RKO (cell line): ENCODE results near the gene CLBA1.
"Not testable (repeated sequence)": the region's sequence is repeated elsewhere in the genome, so short reads cannot be mapped to it uniquely, and the experiment has no call there.

ENCODE experiments used
- DNase-seq: peaks from one replicate; pipeline ENCODE4 v3.0.0-alpha.2; 2016; ENCODE audit warnings: low spot score

CLBA1 gene

GRCh38 chr14:104947881-104948735 lies 37.5 kb upstream of the CLBA1 start:
- not testable (repeated sequence) for DNase-seq

DNA sequence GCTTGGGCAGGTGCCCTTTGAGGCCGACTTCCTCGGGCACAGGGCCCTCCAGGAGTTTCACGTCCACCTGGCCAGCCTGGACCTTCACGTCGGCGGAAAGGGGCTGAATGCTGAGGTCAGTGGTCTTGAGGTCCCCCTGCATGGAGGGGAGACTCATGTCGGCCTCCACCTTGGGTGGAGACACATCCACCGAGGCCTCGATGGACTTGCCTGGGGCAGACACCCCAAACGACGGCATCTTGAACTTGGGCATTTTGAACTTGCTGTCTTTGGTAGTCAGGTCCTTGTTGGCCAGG lies 36.9 kb upstream of the CLBA1 start:
- DNase-seq: no peak

DNA sequence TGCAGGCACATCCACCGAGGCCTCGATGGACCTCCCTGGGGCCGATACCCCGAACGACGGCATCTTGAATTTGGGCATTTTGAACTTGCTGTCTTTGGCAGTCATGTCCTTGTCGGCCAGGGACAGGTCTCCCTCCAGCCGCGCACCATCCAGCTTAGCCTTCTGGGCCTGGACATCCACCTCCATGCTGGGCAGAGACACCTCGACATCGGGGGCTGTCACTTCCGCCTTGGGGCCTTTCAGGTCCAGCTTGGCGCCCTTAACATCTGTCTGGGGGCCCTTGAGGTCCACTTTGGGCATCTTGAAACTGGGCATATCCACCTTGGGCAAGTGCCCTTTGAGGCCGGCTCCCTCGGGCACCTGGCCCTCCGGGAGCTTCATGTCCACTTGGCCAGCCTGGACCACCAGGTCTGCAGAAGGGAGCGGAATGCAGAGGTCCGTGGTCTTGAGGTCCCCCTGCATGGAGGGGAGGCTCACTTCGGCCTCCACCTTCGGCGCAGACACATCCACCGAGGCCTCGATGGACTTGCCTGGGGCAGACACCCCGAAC lies 36.1 kb upstream of the CLBA1 start:
- DNase-seq: not testable (repeated sequence)

- no peak for DNase-seq
These were observed 35.6 kb upstream of the CLBA1 start for GRCh38 chr14:104950021-104950420.

- not testable (repeated sequence) for DNase-seq
These were observed 34.9 kb upstream of the CLBA1 start for GRCh38 chr14:104950701-104951100.

DNA sequence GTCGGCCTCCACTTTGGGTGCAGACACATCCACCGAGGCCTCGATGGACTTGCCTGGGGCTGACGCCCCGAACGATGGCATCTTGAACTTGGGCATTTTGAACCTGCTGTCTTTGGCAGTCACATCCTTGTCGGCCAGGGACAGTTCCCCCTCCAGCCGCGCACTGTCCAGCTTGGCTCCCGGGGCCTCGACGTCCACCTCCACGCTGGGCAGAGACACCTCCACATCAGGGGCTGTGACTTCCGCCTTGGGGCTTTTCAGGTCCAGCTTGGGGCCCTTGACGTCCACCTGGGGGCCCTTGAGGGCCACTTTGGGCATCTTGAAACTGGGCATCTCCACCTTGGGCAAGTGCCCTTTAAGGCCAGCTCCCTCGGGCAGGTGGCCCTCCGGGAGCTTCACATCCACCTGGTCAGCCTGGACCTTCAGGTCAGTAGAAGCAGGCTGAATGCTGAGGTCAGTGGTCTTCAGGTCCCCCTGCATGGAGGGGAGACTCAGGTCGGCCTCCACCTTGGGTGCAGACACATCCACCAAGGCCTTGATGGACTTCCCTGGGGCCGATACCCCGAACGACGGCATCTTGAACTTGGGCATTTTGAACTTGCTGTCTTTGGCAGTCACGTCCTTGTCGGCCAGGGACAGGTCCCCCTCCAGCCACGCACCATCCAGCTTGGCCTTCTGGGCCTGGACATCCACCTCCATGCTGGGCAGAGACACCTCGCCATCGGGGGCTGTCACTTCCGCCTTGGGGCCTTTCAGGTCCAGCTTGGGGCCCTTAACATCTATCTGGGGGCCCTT lies 33.5 kb upstream of the CLBA1 start:
- DNase-seq: not testable (repeated sequence)

DNA sequence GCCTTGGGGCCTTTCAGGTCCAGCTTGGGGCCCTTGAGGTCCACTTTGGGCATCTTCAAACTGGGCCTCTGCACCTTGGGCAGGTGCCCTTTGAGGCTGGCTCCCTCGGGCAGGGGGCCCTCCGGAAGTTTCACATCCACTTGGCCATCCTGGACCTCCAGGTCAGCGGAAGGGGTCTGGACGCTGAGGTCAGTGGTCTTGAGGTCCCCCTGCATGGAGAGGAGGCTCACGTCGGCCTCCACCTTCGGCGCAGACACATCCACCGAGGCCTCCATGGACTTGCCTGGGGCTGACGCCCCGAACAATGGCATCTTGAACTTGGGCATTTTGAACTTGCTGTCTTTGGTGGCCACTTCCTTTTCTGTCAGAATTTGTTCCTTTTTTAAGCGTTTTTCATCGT lies 32.5 kb upstream of the CLBA1 start:
- no peak for DNase-seq

- no peak for DNase-seq
These were observed 31.5 kb upstream of the CLBA1 start for GRCh38 chr14:104953896-104954656.

DNA sequence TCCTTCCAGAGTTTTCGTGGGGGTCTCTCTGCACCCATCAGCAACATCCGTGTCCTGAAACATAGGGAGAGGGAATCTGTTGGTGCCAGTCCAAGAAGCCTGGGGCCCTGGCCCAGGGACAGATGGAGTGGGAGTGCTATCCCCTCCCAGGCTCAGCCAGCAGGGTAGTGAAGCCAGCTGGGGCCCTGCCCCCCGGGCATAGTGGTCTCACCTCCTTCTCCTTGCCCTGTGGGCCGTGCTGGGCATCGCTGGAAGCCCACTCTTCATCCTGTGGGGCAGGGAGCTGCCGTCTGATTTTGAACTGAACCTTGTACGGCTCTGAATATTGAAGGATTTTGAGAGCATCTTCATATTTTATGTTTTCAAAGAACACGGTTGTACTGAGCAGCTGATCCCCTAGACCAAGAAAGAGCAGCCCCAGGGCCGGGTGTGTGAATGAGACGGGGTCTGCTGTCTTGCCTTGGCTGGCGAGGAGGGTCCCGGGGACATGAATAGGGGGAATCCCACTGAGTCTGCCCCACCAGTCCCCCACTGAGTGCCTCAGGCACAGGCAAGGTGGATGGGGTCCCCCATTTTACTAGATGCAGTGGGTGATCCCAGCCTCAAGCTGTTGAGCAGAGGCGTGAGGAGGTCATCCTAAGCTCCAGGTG lies 30.7 kb upstream of the CLBA1 start:
- DNase-seq: no peak

- DNase-seq: no peak
These were observed 30.2 kb upstream of the CLBA1 start for GRCh38 chr14:104955396-104955770.

GRCh38 chr14:104956290-104956890 lies 29.2 kb upstream of the CLBA1 start:
- DNase-seq: no peak

- no peak for DNase-seq
These were observed 28.2 kb upstream of the CLBA1 start for GRCh38 chr14:104957146-104958113.

DNA sequence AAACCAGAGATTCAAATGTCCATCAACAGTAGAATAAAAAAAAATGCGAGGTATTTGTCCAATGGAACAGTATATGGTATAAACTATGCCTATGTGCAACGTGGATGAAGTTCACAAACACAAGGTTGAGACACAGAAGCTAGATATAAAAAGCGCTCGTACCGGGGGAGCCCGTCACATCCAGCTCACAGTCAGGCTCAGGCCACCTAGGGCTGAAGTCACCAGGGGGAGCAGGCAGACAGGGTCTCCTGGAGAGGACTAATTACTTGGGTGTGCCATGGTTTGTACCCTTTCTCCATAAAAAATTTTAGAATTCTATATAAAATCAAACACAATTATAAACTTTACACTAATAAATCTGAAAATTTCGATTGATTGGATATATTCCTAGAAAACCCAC lies 21.0 kb upstream of the CLBA1 start:
- DNase-seq: no peak

GRCh38 chr14:104965561-104966231 lies 19.9 kb upstream of the CLBA1 start:
- no peak for DNase-seq

- no peak for DNase-seq
These were observed 19.2 kb upstream of the CLBA1 start for GRCh38 chr14:104966261-104966865.

- DNase-seq: no peak
These were observed 18.6 kb upstream of the CLBA1 start for GRCh38 chr14:104966981-104967385.

- no peak for DNase-seq
These were observed 18.0 kb upstream of the CLBA1 start for GRCh38 chr14:104967386-104968152.

DNA sequence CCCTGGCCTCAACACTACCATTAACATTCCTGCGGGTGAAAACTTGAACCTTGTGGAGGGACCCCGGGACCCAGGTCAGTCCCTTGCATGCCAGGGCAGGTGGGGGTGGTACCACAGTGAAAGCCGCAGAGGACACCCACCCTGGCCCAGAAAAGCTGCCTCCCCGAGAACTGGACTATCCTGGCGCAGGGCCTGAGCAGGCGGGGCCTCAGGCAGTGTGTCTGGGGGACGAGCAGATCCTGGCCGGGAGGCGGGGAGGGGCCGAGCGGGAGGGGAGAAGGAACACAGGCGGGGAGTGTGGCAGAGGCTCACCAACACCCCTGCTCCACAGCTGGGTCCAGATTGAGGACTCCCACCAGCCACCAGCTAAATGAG lies 17.4 kb upstream of the CLBA1 start:
- no peak for DNase-seq
